NCI-H748 (cell line): ENCODE results near the gene NKAIN1.
"Not testable (repeated sequence)": the region's sequence is repeated elsewhere in the genome, so short reads cannot be mapped to it uniquely, and the experiment has no call there.

Experiments used
- DNase-seq: peaks from one replicate; lab custom pipeline; 2025; ENCODE audit not compliant: unreplicated experiment; lab: John Stamatoyannopoulos, UW

The NKAIN1 gene

DNA sequence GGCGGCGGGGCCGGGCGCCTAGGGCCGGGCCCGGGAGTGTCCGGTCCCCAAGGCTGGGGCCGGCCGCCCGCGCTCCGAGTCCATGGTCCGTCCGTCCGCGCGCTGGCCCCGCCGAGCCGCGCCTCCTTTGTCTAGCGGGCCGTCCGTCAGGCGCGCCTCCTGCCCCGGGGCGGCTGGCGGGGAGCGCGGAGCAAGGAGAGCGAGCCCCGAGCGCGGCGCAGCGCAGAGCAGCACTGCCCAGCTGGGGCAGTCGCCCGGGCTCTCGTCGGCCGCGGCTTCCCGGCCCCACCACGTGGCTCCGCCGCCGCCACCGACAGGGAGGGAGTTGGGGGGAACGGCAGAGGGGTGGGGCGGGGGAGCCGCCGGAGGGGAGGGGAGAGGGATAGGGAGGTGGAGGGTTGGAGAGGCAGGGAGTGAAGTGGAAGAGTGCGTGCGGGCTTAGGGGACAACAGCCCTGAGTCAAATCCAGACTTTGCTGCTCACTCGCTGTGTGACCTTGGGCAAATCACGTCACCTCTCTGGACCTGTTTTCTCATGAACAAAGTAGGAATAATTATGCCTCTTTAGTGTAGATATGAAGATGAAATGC, at the start of gene NKAIN1:
NKAIN1 (minus strand) TSS at position 235 of the 589 bp plus-strand sequence. CDS start 340 bp downstream, outside the sequence.
- DNase-seq: peak; percentile 59

DNA sequence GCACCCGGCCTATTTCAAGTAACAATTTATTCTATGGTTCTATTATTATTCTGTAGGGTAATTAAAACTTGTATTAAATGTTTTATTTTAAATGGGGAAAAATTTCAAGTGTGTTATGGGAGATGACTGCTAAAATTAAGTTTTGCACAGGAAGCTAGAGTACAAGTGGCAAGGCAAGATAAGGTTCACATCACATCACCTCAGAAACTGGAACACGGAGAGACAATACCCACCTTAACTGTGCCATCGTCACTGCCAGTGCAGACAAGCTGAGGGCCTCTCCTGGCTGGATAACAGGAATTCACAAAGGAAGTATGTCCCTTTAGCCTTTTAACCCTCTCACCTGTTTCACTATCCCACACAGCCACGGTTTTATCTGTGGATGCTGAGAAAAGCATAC, 49.3 kb upstream of the NKAIN1 start:
- no peak for DNase-seq

DNA sequence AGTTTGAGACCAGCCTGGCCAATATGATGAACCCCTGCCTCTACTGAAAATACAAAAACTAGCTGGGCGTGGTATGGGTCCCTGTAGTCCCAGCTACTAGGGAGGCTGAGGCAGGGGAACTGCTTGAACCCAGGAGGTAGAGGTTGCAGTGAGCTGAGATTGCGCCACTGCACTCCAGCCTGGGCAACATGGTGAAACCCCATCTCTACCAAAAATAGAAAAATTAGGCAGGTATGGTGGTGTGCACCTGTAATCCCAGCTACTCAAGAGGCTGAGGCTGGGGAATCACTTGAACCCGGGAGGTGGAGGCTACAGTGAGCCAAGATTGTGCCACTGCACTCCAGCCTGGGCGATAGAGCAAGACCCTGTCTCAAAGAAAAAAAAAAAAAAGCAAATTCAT, 48.1 kb upstream of the NKAIN1 start:
- DNase-seq: not testable (repeated sequence)

DNA sequence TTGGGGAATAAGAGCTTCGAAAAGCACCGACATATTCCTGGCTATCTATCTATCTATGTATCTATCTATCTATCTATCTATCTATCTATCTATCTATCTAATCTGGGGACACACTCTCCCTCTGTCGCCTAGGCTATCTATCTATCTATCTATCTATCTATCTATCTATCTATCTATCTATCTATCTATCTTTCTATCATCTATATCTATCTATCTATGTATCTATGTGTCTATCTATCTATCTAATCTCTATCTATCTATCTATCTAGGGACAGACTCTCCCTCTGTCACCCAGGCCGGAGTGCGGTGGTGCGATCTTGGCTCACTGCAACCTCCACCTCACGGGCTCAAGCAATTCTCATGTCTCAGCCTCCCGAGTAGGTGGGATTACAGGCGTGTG, 42.7 kb upstream of the NKAIN1 start:
- not testable (repeated sequence) for DNase-seq

DNA sequence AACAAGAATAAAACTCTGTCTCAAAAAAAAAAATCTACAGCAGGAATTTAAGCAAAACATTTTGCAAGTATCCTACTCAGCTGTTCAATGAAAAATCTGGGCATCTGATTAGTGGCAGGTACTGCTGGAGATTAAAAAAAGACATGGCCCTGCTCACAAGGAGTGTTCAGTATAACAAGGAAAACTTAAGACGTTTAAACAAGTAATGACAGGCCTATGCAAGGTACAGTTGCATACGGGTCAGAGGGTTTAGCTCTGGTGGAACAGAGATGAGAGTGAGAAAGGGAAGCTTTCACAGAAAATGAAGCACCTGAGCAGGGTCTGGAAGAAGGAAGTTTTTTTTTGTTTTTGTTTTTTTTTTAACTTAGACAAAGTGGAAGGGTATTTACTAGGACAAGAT, 33.9 kb upstream of the NKAIN1 start:
- DNase-seq: no peak

DNA sequence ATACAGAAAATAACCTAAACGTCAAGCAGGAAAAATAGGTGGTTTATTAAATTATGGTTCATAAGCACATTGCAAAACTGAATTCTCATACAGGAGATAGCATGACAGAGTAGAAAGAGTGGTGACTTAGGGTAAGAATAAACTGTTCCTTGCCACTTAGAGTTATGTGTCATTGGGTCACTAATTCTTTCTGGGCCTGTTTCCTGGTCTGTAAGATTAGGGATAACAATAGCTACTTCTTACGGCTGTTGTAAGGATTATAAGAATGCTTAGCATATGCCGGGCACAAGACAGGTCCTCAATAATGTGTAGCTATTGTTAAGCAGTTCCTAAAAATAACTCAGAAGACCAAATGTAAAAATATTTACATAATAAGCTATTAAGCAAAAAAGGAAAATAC, 32.7 kb upstream of the NKAIN1 start:
- DNase-seq: no peak

DNA sequence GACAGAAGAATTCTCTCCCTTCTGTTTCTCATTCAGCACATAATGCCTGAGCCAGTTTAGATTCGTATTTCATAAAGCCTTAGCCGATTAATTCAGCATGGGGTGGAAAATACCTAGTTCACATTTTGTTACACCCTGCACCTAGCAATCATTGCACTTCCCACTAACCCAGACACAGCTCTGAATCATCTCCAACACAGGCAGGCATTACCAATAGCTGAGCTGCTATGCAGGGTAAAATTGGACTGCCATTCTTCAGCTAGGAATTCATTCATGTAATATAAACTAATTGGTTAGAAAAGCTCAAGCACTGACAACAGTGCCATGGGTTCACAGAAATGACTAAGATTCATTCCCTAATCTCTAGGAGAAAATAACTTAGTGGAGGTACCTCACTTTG, 26.9 kb upstream of the NKAIN1 start:
- no peak for DNase-seq

DNA sequence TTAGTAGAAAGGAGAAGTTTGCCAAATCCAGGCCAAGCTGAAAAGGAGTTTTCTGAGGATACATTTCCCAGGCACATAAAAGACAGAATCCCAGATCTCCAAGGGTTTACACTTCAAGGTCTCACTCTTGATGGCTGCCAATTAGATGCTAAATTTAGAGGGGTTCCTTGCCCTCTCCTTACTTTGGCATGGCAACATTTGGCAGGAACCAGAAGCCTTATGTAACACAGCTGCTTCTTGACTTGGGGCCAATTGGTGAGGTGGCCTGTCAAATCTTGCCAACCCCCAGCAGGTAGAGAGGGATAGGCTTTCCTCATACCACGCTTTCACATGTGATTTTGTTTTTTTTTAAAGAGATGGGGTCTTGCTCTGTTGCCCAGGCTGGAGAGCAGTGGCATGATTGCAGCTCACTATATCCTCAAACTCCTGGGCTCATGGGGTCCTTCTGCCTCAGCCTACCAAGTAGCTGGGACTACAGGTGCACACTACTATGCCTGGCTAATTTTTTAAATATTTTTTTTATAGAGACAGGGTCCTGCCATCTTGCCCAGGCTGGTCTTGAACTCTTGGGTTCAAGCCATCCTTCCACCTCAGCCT, 25.2 kb upstream of the NKAIN1 start:
- no peak for DNase-seq

DNA sequence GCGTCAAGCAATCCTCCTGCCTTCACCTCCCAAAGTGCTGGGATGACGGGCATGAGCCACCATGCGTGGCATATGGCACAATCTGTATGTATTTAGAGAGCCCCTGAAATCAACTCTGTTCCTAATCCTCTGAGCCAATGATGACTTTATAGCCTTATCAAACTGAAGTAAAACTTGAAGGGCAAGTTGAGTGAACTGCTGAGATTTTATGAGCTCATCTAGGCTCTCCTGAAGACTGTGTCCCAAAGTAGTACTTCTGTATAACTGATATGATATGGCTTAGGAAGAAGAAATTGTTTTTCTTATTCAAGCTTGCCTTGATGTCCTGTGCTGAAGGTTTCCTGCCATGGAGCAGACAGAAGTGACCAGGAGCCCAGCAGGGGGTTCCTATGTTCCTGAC, 23.7 kb upstream of the NKAIN1 start:
- DNase-seq: no peak

DNA sequence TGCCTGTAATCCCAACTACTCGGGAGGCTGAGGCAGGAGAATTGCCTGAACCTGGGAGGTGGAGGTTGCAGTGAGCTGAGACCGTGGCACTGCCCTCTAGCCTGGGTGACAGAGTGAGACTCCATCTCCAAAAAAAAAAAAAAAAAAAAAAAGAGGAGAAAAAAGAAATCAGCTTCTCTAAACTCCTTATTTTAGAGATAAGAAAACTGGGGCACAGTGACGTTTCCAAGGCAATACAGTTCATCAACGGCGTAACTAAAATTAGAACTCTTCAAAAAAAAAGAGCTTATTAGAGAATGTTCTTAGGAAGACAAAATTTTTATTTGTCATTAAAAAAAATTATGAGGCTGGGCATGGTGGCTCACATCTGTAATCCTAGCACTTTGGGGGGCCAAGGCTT, 22.7 kb upstream of the NKAIN1 start:
- not testable (repeated sequence) for DNase-seq

DNA sequence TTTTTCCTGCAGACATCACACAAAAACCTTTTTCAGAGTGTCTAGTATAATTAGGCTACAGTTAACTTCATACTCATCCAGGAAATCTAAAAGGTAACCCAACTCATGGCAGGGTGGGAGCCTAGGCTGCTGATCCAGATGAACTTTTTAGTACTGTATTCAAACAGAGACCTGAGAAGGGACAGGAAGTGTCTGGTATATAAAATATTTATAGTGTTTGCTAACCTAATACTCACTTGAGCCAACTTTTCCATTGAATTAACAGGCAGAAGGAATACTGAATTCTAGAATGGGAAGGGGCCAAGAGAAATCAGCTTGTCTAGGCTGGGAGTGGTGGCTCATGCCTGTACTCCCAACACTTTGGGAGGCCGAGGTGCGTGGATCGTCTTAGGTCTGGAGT, 22.2 kb upstream of the NKAIN1 start:
- no peak for DNase-seq

DNA sequence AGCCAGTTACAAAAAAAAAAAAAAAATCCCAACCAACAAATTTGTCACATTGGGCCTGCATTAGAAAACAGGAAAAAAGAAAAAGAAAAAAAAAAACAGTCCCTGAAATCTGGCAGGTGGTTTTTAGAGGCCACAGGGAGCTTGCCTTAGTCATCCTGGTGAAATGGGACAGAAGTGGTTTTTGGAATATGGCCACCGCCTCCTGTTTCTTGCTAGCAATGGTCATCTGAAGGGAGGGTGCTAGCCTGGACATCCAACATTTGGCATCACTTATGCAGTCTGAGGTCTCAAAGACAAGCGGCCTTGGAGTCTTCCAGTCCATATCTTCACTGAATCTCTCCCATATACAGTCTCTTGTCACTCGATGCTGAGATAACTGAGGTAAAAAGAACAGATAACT, 20.1 kb upstream of the NKAIN1 start:
- no peak for DNase-seq

DNA sequence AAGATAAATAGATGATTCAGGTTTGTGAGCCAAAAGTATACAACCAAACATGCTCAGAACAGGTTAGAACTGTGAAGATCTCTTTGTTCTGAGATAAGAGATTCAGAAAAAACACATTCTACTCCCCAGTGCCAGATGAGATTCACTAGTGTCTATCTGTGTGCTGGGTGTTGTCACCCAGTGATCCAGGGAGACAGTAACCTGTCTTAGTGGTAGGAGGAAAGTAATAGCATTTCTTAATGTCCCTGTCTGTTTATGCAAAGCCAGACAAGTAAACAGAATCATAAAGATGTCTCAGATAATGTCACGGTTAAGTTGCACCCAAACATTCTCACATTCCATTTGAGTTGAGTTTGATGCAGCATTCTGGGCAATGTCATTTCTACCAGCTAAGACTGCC, 18.9 kb upstream of the NKAIN1 start:
- no peak for DNase-seq

DNA sequence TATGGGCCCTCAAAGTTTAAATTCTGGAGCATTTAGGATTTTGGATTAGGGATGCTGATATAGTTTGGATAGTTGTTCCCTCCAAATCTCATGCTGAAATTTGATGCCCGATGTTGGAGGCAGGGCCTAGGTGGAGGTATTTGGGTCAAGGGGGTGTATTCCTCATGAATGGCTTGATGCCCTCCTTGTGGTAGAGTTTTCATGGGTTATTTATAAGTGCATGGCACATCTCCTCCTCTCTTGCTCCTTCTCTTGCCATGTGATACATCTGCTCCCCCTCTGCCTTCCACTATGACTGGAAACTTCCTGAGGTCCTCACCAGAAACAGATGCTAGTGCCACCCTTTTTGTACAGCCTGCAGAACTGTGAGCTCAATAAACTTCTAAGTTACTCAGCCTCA, 17.5 kb upstream of the NKAIN1 start:
- DNase-seq: no peak

DNA sequence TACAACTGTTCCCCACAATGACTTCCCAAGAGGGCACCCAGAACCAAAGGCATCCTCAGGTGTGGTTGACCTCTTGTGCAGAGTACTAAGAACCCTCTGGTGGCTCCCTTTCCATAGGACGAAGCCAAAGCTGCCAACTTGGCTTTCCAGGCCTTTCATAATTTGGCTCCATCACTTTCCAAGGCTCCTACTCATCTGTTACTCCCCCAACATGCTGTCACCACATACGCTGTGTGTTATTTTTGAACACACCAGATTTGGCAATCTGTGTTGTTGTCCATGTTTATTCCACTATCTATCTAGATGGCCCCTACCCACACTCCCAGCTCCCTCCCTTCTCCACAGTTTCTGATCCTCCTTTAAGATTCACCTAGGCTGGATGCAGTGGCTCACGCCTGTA, 10.2 kb upstream of the NKAIN1 start:
- DNase-seq: no peak

DNA sequence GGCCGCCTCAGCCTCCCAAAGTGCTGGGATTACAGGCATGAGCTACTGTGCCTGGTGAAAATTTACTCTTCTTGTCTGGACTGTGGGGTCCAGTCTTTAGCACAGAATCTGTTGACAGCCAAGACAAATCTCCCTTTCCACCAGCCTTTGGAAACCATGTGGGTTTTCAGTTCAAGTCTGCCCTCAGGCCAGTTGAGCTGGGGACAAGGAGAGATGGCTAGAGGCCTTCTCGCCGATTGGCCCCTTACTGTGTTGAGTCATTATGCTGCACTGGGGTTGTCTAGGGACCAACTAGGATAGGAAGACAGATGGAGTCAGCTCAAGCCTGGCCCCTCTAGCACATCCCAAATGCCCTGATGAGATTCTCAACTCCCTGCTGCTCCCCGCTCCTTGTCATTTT, 8.6 kb upstream of the NKAIN1 start:
- DNase-seq: no peak

DNA sequence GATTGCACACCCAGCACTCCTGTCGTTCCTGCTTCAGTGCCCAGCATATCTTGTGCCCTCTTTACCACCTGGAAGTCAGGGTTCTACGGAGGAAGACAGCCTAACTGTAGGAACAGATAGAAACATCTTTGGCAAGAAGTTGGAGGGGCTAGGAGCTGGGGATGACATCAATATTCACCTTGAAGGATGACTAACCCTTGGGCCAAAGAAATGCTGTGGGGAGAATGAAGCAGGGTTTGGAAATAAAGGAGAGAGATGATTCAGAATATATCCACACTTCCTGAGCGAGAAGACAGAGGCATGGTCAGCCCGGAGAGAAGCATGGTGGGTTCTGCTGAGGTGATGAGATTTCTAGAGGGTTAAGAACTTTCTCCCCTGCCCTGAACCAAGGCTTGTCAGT, 4.6 kb upstream of the NKAIN1 start:
- DNase-seq: no peak

DNA sequence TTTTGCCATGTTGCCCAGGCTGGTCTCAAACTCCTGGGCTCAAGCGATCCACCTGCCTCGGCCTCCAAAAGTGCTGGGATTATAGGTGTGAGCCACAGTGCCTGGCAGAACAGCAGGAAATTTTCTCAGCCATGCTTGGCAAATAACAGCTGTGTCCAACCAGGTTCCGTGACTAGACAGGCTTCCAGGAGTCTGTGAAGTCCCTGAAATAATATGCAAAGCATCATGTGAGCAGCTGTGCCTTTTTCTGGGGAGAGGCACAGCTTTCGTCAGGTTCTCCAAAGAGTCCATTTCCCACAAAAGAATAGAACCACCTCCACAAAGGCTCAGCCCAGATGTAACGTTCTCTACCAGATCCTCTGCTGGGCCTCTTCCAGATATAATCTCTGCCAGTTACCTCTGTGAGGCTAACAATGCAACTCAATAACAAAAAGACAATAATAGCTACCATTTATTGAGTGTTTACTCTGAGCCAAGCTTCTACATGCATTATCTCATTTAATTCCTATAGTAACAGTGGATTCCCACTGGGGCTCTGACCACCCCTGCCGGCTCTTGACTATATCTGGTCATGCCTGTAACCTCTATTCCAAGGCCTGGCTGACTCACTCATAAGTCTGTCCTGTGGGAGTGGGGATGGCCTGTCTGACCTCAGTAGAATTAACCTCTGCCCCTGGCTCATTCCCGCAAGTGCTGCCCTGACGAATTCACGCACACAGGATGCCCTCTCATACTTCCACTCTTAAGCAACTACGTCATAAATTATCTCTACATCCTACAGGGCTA, 4.0 kb upstream of the NKAIN1 start:
- peak; percentile 7 for DNase-seq

DNA sequence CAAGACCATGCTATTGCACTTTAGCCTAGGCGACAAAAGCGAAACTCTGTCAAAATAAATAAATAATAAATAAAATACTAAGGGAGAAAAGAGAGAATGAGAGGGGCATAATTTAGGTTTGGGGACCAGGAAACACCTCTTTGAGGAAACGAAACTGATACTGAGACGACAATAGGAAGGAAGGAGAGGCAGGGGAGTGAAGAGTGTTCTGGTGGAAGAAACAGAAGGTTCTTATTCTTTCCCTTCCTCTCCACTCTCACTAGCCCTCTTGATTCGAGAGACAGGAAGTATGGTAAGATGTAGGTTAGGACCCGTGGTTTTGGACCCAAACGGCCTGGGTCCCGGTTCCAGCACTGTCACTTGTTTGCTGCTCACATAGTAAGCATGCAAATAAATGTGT, 1.6 kb upstream of the NKAIN1 start:
- no peak for DNase-seq

DNA sequence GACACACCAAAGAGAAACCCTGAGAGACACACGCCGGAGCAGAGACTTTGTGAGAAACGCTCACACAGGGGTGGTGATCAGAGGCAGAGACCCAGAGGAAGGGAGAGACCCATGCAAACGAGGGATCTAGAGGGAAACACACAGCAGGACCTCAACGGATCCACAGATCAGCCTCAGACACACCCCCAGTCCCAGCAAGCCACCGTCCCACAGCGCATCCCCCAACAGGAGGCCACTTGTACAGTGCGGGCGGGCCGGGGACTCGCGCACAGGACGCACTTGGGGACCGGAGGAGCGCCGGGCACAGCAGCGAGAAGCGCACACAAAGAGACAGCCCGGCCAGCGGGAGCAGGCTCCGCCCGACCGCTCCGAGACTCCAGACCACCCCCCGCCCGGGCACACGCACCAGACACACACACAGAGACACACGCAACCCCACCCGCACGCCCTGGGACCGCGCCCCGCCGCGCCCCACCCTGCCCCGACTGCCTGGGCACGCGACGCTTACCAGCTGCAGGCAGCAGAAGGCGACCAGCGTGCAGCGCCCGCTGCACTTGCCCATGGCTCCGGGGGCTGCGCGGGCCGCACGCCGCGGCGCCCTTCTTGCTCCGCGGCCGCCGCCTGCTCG, 587 bp downstream of the NKAIN1 start:
- peak; percentile 59 for DNase-seq

DNA sequence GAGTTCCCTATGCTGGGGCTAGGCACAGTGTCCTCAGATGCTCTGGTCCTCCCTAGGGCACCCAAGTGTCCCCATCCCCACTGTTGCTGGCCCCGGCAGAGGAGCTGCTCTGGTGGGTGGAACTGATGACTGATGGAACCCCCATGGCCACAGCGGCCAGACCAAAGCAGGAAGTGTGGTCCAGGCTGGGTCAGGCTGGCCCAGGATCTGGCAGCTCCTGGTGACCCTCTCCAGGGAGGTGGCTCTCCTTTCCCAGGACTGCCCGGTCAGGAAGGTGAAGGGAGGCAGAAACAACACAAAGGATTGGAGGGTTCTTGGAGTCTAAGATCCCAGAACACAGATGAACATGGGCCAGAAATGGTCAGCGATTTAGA, 1.1 kb downstream of the NKAIN1 start:
- no peak for DNase-seq

DNA sequence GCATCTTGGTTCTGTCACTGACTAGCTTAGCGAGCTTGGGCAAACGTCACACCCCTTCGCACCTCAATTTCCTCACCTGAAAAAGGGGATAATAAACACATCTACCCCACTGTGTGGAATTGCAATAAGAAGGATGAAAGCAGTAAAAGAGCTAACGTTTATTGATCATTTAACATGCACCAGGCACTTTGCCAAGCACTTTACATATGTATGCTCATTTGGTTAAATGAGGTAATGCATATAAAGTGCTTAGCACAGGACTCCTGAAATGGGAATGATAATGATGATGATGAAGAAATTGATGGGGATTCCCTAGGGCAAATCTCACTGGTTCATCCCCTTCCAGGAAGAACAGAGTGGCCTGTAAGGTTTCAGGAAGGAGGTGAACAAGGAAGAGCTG, 4.8 kb downstream of the NKAIN1 start:
- no peak for DNase-seq
